Ectodermal cell (in vitro differentiated cells): ENCODE data around the gene BLM.
"Not testable (repeated sequence)": the region's sequence is repeated elsewhere in the genome, so short reads cannot be mapped to it uniquely, and the experiment has no call there.

Experiments used
- H3K27ac ChIP-seq: 2 replicates; pipeline ENCODE4 v1.7.0; 2013; ENCODE audit warnings: mild to moderate bottlenecking, low read depth, low read length; ENCODE audit not compliant: insufficient read depth, poor library complexity, severe bottlenecking
- H3K27me3 ChIP-seq: 2 replicates; pipeline ENCODE4 v1.7.0; 2013; ENCODE audit warnings: mild to moderate bottlenecking, low read length; ENCODE audit not compliant: insufficient read depth, control insufficient read depth, poor library complexity, severe bottlenecking
- H3K36me3 ChIP-seq: one replicate; pipeline ENCODE4 v1.7.0; 2013; ENCODE audit warnings: low read length; ENCODE audit not compliant: control insufficient read depth, insufficient read depth
- H3K4me1 ChIP-seq: one replicate; pipeline ENCODE4 v1.7.0; 2013; ENCODE audit warnings: low read length; ENCODE audit not compliant: control insufficient read depth, insufficient read depth
- H3K4me3 ChIP-seq: 2 replicates; pipeline ENCODE4 v1.7.0; 2013; ENCODE audit warnings: low read depth, low read length, control low read depth; ENCODE audit not compliant: insufficient read depth
- H3K9me3 ChIP-seq: 2 replicates; pipeline ENCODE4 v1.7.0; 2013; ENCODE audit warnings: mild to moderate bottlenecking, low read length, moderate library complexity; ENCODE audit not compliant: control insufficient read depth
- WGBS, 2 experiments: methylation state at CpG; one replicate each; pipeline ENCODE4 v1.1.7; 2013; ENCODE audit warnings: missing lambda C conversion rate in 2 of 2; 5-methylcytosine and 5-hydroxymethylcytosine counted together

BLM gene

DNA sequence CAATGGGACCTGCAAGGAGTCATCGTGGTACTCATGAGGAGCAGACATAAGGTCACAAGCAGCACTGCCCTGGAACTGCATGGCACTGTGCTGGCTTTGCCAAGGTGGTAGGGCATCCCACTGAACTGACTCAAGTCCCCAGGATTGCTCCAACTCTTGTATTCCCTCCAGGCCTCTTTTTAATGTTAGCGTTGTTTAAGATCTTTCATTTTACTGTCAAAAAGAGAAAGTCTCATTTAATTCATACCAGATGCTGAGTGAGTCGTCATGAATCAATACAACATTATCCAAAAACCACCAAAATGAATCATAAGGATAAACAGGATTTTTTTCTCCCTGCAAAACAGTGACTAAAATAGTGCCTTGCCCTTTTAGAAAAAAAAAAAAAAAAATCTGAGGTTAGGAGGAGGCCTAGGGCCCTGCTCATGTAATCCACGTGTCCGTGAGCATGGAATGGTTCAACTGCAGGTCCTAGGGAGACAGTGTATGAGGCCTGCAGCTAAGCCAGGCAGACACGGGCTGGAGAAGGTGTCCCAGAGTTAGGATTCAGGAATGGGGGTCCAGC, 36.7 kb upstream of the BLM start:
- no peak overlapping the region for H3K27ac ChIP-seq
- WGBS, 2 experiments, result 90 to 94% methylated on average over 6 of the region's 6 CpGs
- H3K4me1 ChIP-seq, result no peaks in the 10 kb centered on the region
- no peaks in the 10 kb centered on the region for H3K36me3 ChIP-seq
- no peak overlapping the region for H3K4me3 ChIP-seq
- no peaks in the 10 kb centered on the region for H3K27me3 ChIP-seq
- H3K9me3 ChIP-seq, result no peaks in the 10 kb centered on the region

DNA sequence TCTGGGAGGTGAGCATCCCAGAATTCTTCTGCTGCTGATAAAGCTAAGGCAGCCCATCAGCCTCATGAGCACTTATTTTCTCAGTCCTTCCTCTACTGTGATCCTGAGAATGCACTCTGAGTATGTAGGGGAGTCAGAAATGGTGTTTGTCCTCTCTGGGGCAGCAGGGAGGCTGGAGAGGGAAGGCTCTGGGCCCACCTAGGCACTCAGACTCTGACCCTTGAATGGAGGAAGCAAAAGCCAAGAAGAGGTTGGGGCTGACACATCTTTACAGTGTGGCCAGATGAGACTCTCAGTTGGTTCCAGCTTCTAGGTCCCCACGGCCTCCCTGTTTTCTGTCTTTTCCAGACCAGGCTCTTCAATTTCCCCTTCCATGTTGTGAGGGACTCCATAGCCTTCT, 36.1 kb upstream of the BLM start:
- 90 to 95% methylated on average over 1 of the region's 1 CpG for WGBS, 2 experiments

DNA sequence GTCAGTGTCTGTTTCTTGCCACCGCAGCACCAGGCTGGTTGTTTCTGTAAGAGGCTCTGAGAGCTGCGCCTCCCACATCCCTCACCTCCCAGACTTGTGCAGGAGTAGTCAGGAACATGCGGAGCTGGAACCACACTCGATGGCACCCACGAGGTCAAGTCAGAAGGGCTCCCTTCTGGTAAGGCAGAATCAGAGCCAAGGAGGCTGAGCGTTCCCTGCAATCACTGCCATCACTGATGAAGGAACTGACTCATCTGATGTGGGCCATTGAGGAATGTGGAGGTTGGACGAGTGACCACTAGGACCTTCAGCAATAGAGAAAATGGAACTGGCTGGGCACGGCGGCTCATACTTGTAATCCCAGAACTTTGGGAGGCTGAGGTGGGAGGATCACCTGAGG, 35.7 kb upstream of the BLM start:
- Histone ChIP-seq H3K27ac (no peak overlapping the region), H3K36me3 (no peaks in the 10 kb centered on the region), H3K4me1 (no peaks in the 10 kb centered on the region), H3K4me3 (no peak overlapping the region), H3K9me3 (no peaks in the 10 kb centered on the region), H3K27me3 (no peaks in the 10 kb centered on the region)
- 93 to 94% methylated on average over 9 of the region's 9 CpGs for WGBS, 2 experiments

More for the DNA sequence above, 36.1 kb upstream of the BLM start:
- no peaks in the 10 kb centered on the region for H3K4me1 ChIP-seq
- H3K4me3 ChIP-seq, result no peak overlapping the region
- no peaks in the 10 kb centered on the region for H3K36me3 ChIP-seq
- no peaks in the 10 kb centered on the region for H3K9me3 ChIP-seq
- H3K27me3 ChIP-seq, result no peaks in the 10 kb centered on the region
- no peak overlapping the region for H3K27ac ChIP-seq

DNA sequence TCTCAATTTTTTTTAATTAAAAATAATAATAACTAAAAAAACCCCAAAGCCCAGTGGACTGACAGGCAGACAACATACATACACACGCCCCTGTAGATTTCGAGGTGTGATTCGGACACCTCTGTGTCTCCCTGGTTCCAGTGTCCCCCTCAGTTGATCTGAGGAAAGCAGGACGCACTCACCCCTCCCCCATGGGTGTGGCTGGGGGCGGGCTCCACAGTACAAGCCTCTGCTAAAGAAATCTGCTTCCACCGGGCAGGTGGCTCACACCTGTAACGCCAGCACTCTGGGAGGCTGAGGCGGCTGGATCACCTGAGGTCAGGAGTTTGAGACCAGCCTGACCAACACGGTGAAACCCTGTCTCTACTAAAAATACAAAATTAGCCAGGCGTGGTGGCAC, 33.8 kb upstream of the BLM start:
- no peaks in the 10 kb centered on the region for H3K36me3 ChIP-seq
- H3K4me3 ChIP-seq, result no peak overlapping the region
- H3K4me1 ChIP-seq, result no peaks in the 10 kb centered on the region
- H3K27ac ChIP-seq, result no peak overlapping the region
- H3K9me3 ChIP-seq, result no peaks in the 10 kb centered on the region
- 89 to 91% methylated on average over 10 of the region's 10 CpGs for WGBS, 2 experiments
- no peaks in the 10 kb centered on the region for H3K27me3 ChIP-seq

DNA sequence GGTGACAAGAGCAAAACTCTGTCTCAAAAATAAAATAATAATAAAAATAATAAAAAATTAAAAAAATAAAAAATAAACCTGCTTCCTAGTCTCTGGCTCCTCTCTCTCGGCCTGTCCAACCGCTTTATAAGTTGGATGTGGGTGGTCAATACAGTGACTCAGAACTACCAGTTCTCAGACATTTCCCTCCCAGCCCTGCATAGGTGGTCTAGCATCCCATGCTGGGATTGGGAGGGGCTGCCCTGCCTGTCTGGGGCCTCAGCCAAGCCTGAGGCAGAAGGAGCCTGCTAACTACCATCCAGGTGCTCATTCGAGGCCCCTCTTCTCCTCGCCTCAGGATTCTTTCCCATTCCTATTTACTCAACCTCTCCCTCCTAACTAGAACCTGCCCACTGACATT, 33.3 kb upstream of the BLM start:
- 89 to 91% methylated on average over 4 of the region's 4 CpGs for WGBS, 2 experiments
- H3K9me3 ChIP-seq, result no peaks in the 10 kb centered on the region

DNA sequence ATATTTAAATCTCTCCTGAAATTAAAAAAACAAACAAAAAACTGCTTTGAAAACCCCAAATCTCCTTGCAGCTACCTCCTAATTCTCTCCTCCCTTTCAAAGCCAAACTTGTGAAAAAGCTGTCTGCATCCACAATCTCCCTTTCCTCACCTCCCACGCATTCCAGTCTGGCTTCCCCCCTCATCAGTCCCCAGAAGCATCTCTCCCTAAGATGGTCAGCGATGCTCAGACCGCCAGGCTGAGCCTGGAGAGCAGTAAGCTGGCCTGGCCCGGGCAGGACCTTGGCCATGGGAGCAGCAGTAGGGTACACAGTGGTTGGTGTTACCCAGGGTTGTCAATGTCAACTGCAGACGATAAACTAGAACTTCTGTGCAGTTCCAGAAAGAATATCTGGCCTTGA, 32.9 kb upstream of the BLM start:
- H3K4me3 ChIP-seq, result no peak overlapping the region
- no peaks in the 10 kb centered on the region for H3K36me3 ChIP-seq
- no peaks in the 10 kb centered on the region for H3K9me3 ChIP-seq
- no peaks in the 10 kb centered on the region for H3K27me3 ChIP-seq
- H3K4me1 ChIP-seq, result no peaks in the 10 kb centered on the region
- H3K27ac ChIP-seq, result no peak overlapping the region
- WGBS, 2 experiments, result 88 to 89% methylated on average over 5 of the region's 5 CpGs

More for the DNA sequence above, 33.3 kb upstream of the BLM start:
- H3K4me3 ChIP-seq, result no peak overlapping the region
- H3K4me1 ChIP-seq, result no peaks in the 10 kb centered on the region
- H3K36me3 ChIP-seq, result no peaks in the 10 kb centered on the region
- H3K27me3 ChIP-seq, result no peaks in the 10 kb centered on the region
- H3K27ac ChIP-seq, result no peak overlapping the region

DNA sequence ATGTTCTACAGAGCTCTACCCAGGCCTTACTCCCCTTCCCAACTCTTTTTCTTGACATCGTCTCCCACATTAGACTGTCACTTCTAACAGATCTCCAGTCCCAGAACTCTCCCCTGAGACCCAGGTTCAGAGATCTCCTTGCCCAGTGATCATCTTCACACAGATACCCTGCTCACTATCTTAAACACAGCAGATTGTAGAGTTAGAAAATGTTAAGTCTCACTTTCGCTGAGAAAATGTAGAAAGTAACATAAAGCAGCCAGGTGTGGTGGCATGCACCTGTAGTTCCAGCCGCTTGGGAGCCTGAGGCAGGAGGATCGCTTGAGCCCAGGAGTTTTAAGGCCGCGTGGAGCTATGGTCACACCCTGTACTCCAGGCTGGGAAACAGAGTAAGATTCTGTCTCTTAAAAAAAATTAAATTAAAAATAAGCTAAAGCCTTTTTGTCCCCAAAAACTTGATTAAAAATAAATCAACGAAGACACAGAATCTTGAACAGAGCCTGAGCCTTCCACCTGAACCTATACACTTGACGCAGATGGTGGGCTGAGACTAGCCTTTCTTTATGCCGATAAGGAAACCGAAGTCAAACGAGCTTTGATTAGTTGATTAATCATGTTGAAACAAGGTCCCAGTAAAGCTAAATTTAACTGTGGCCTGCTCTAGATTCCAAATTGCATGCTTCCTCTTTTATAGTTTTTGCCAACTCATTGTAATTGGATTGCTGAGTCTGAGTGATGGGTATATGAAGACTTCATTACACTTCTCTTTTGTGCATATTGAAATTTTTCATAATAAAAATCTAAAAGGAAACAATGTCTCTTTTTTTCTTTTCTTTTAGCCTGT, 31.3 kb upstream of the BLM start:
- no peaks in the 10 kb centered on the region for H3K9me3 ChIP-seq
- no peaks in the 10 kb centered on the region for H3K27me3 ChIP-seq
- H3K36me3 ChIP-seq, result no peaks in the 10 kb centered on the region
- no peak overlapping the region for H3K4me3 ChIP-seq
- H3K4me1 ChIP-seq, result no peaks in the 10 kb centered on the region
- H3K27ac ChIP-seq, result no peak overlapping the region
- 94 to 95% methylated on average over 11 of the region's 11 CpGs for WGBS, 2 experiments

DNA sequence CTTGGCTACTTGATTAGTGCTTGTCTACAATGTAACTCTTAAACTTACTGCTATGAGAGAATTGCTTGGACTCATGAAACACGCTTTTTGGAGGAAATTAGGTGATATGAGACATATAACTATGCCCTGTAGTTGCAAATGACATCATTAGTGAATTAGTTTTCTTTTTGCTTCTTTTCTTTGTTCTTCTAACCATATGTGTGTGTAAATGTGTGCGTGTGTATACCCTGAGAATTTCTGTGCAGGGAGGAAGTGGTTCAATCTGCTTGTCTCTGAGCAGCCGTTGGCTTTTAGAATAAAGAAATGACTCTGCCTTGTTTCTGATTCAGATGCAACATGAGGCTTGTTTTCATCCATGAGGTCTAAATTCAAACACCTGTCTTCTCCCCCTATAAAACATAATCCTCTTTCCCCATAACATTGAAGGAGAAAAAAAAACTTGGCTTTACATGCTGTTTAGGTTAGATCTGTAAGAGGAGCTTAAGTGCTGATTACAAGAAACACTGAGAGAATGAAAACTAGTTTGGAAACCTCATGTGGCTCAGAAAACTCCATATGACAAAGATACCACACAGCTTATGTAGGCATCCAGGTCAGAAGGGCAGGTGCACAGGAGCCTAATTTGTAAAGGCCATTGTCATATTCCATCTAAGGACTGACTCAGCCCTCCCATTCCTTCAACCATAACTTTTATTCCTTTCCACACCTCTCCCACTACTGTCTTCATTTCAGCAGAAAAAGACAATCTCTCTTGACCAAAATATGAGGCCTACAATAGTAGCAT, 30.5 kb upstream of the BLM start:
- 89 to 91% methylated on average over 3 of the region's 3 CpGs for WGBS, 2 experiments
- no peaks in the 10 kb centered on the region for H3K36me3 ChIP-seq

DNA sequence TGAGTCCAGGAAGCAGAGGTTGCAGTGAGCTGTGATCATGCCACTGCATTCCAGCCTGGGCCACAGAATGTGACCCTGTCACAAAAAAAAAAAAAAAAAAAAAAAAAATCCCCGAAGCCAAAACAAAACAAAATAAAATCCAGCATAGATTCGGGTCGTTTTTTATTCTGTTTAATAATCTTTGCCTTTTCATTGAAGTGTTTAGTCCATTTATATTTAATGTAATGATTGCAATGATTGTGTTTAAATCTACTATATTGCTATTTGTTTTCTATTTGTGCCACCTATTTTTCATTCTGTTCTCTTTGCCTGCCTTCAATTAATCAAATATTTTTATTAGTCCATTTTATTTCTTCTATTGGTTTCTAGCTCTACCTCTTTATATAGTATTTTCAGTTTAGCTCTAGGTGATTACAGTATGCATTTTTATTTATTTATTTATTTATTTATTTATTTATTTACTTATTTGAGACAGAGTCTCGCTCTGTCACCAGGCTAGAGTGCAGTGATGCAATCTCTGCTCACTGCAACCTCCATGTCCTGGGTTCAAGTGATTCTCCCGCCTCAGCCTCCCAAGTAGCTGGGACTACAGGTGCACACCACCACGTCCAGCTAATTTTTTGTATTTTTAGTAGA, 27.7 kb upstream of the BLM start:
- 81 to 84% methylated on average over 3 of the region's 6 CpGs for WGBS, 2 experiments
- not testable (repeated sequence) for H3K4me1 ChIP-seq, H3K9me3 ChIP-seq, H3K27me3 ChIP-seq, H3K27ac ChIP-seq, H3K4me3 ChIP-seq, H3K36me3 ChIP-seq

More for the DNA sequence above, 30.5 kb upstream of the BLM start:
- Histone ChIP-seq H3K9me3 (no peaks in the 10 kb centered on the region), H3K4me1 (no peaks in the 10 kb centered on the region), H3K4me3 (no peak overlapping the region), H3K27me3 (no peaks in the 10 kb centered on the region), H3K27ac (no peak overlapping the region)

DNA sequence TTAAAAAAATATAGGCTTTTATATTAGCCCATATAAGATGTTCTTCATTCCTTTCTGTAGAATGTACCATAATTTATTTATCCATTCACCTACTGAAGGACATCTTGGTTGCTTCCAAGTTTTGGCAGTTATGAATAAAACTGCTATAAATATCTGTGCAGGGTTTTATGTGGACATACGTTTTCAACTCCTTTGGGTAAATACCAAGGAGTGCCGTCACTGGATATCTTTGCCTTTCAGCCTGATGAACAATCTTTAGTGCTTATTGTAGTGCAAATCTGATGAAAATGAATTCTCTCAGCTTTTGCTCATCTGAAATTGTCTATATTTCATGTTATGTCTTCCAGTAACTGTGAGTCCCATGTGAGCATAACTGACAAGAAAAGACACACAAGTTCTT, 26.6 kb upstream of the BLM start:
- Histone ChIP-seq H3K27me3 (no peaks in the 10 kb centered on the region), H3K36me3 (no peaks in the 10 kb centered on the region), H3K4me1 (no peaks in the 10 kb centered on the region), H3K9me3 (no peaks in the 10 kb centered on the region), H3K4me3 (no peak overlapping the region), H3K27ac (no peak overlapping the region)
- WGBS, 2 experiments, result 89 to 100% methylated on average over 2 of the region's 2 CpGs
